Neural cell (in vitro differentiated cells): ENCODE results near the gene ZNF564. TPM values are rescaled to one million over a fixed set of nuclear protein-coding genes. Genes with fewer than 3 reads are reported as not detected.

Experiments used
- H2AFZ ChIP-seq: fragments of 200-600, 300-800 bp; sonication (generic), shearing (Covaris generic); 2 replicates; pipeline ENCODE4 v1.6.0; 2014; ENCODE audit warnings: low read depth, mild to moderate bottlenecking, antibody characterized with exemption, low read length, moderate library complexity
- H3F3A ChIP-seq: fragments of 200-600 bp; shearing (Covaris generic); 2 replicates; pipeline ENCODE4 v1.6.1; 2016; ENCODE audit warnings: mild to moderate bottlenecking, moderate library complexity, mixed read lengths, antibody characterized with exemption, low read length; ENCODE audit not compliant: insufficient read depth, poor library complexity, severe bottlenecking
- H3K27ac ChIP-seq: fragments of 200-600, 300-800 bp; sonication (generic), shearing (Covaris generic); 2 replicates; pipeline ENCODE4 v1.5.1; 2014; ENCODE audit warnings: mild to moderate bottlenecking, low read length, moderate library complexity
- H3K27me3 ChIP-seq: fragments of 300-800, 200-600 bp; sonication (generic), shearing (Covaris generic); 2 replicates; pipeline ENCODE4 v1.6.0; 2014; ENCODE audit warnings: mild to moderate bottlenecking, low read depth, low read length, moderate library complexity; ENCODE audit not compliant: insufficient read depth
- H3K36me3 ChIP-seq: fragments of 300-800, 200-600 bp; sonication (generic), shearing (Covaris generic); 2 replicates; pipeline ENCODE4 v1.5.1; 2014; ENCODE audit warnings: mild to moderate bottlenecking, antibody characterized with exemption, low read length, moderate library complexity; ENCODE audit not compliant: insufficient read depth
- H3K4me2 ChIP-seq: fragments of 300-800, 200-600 bp; sonication (generic), shearing (Covaris generic); 2 replicates; pipeline ENCODE4 v1.6.0; 2014; ENCODE audit warnings: mild to moderate bottlenecking, low read length
- H3K4me3 ChIP-seq: fragments of 300-800, 200-600 bp; sonication (generic), shearing (Covaris generic); 2 replicates; pipeline ENCODE4 v1.5.1; 2014; ENCODE audit warnings: mild to moderate bottlenecking, low read length, moderate library complexity
- H3K79me2 ChIP-seq: fragments of 200-600 bp; shearing (Covaris generic); replicated peaks from 2 replicates; pipeline ENCODE4 v1.6.0; 2014; ENCODE audit warnings: mild to moderate bottlenecking, low read length, moderate library complexity; ENCODE audit not compliant: insufficient read depth
- H3K9ac ChIP-seq: fragments of 300-800, 200-600 bp; sonication (generic), shearing (Covaris generic); 2 replicates; pipeline ENCODE4 v1.6.1; 2016; ENCODE audit warnings: mild to moderate bottlenecking, low read length, mixed read lengths
- H3K9me2 ChIP-seq: fragments of 200-600 bp; shearing (Covaris generic); 2 replicates; pipeline ENCODE4 v1.6.1; 2016; ENCODE audit warnings: mild to moderate bottlenecking, low read length, mixed read lengths; ENCODE audit not compliant: insufficient read depth
- H3K9me3 ChIP-seq: fragments of 200-600, 300-800 bp; sonication (generic), shearing (Covaris generic); 2 replicates; pipeline ENCODE4 v1.6.1; 2016; ENCODE audit warnings: mild to moderate bottlenecking, mixed run types, low read length, moderate library complexity, mixed read lengths
- H4K20me1 ChIP-seq: fragments of 200-600 bp; shearing (Covaris generic); 2 replicates; pipeline ENCODE4 v1.6.1; 2016; ENCODE audit warnings: mild to moderate bottlenecking, mixed run types; ENCODE audit not compliant: insufficient read depth
- CTCF ChIP-seq: fragments of 450-650 bp; IDR thresholded peaks from 2 replicates; pipeline ENCODE4 v1.5.1; 2014; ENCODE audit warnings: antibody characterized with exemption, mild to moderate bottlenecking, moderate library complexity; ENCODE audit not compliant: poor library complexity, severe bottlenecking
- EP300 ChIP-seq: fragments of 450-650 bp; conservative IDR thresholded peaks from 2 replicates; pipeline ENCODE4 v1.6.1; 2014; ENCODE audit warnings: antibody characterized with exemption, mild to moderate bottlenecking, moderate library complexity; ENCODE audit not compliant: poor library complexity, severe bottlenecking
- EZH2 ChIP-seq: fragments of 200-600, 300-800 bp; shearing (Covaris generic), sonication (generic); IDR thresholded peaks from 2 replicates; pipeline ENCODE4 v1.6.1; 2014; ENCODE audit warnings: antibody characterized with exemption, low read length, borderline replicate concordance, mild to moderate bottlenecking; ENCODE audit not compliant: insufficient read depth, poor library complexity, severe bottlenecking
- MXI1 ChIP-seq: fragments of 450-650 bp; conservative IDR thresholded peaks from 2 replicates; pipeline ENCODE4 v1.6.1; 2014; ENCODE audit warnings: antibody characterized with exemption, mild to moderate bottlenecking; ENCODE audit not compliant: poor library complexity, severe bottlenecking
- POLR2AphosphoS5 ChIP-seq: IDR thresholded peaks from 2 replicates; pipeline ENCODE4 v1.6.1; 2012
- RAD21 ChIP-seq: fragments of 450-650 bp; conservative IDR thresholded peaks from 2 replicates; pipeline ENCODE4 v1.6.1; 2014; ENCODE audit warnings: antibody characterized with exemption, mild to moderate bottlenecking, moderate library complexity
- REST ChIP-seq: IDR thresholded peaks from 2 replicates; pipeline ENCODE4 v1.6.1; 2012; ENCODE audit warnings: borderline replicate concordance
- SMC3 ChIP-seq: fragments of 450-650 bp; conservative IDR thresholded peaks from 2 replicates; pipeline ENCODE4 v1.6.1; 2014; ENCODE audit warnings: antibody characterized with exemption, mild to moderate bottlenecking, moderate library complexity; ENCODE audit not compliant: poor library complexity
- TAF1 ChIP-seq: IDR thresholded peaks from 2 replicates; pipeline ENCODE4 v1.6.1; 2012; ENCODE audit warnings: low read depth
- polyA plus RNA-seq: library from polyadenylated mRNA; depleted of rRNA; stranded (reverse); fragments of >200 nt; gene quantifications from 2 replicates; pipeline ENCODE4 v1.2.3, GENCODE V29; 2014

ZNF564 gene
- polyA plus RNA-seq, 1 donor from 2014 or later = 7.6 TPM

DNA sequence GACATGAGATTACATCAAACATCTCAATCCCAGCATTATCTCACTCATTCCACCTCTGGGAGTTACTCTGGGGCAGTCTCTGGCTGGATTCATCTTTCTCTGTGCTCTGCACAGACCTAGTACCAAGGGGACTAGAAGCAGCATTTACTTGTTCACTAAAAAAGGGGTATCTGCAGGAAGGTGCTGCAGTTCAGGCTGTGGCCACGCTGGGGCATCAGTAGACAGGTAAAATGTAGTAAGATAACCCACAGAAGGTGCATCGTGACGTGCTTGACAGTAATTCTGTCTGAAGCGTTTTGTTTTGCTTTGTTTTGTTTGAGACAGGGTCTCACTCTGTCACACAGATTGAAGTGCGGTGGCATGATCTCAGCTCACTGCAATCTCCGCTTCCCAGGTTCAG lies 29.3 kb downstream of the ZNF564 start:
- H3K27me3 ChIP-seq = no peaks in the 10 kb centered on the region
- no peaks in the 10 kb centered on the region for H4K20me1 ChIP-seq
- H3K4me2 ChIP-seq = no peak overlapping the region
- peaks cover 36% of the 10 kb centered on the region for H3K9me3 ChIP-seq
- peaks cover 34% of the 10 kb centered on the region for H3K36me3 ChIP-seq
- no peak overlapping the region for H3K9ac ChIP-seq
- no peak overlapping the region for H2AFZ ChIP-seq
- no peaks in the 10 kb centered on the region for H3K79me2 ChIP-seq
- no peak overlapping the region for H3K27ac ChIP-seq
- H3K9me2 ChIP-seq = no peaks in the 10 kb centered on the region
- H3F3A ChIP-seq = no peaks in the 10 kb centered on the region
- TF ChIP-seq EP300 = no peak
- TF ChIP-seq MXI1 = no peak
- TF ChIP-seq EZH2 = no peak
- no peak for TF ChIP-seq RAD21
- no peak for TF ChIP-seq CTCF
- no peak for TF ChIP-seq POLR2AphosphoS5
- no peak for TF ChIP-seq REST
- TF ChIP-seq TAF1 = no peak
- TF ChIP-seq SMC3 = no peak
- no peak overlapping the region for H3K4me3 ChIP-seq

DNA sequence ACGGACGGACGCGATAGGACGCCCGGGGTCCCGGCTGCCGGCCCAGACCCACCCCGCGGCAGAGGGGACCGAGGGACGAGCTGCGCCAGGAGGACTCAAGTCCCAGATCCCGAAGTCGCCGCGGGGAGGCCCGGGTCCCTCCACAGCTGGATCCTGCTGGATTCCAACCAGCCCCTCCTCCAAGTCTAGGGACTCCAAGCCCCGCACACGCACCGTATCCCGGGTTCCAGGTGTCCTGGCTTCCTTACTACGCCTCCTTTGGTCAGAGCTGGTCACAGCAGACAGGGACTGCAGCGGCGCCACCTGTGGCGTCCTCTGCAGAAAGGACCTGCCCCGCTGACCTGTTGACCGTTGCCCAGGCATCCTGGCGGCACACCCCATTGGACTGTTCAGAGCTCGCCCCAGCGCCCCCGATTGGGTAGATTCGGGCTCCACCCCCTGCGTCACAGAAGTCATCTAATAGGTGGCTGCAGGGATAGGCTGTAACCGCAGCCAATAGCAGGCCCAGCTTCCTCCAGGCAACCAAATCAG lies 37.7 kb downstream of the ZNF564 start:
- TF ChIP-seq EZH2 = no peak
- TF ChIP-seq REST = no peak
- no peak for TF ChIP-seq CTCF
- no peak for TF ChIP-seq RAD21
- TF ChIP-seq EP300 = no peak
- no peak for TF ChIP-seq POLR2AphosphoS5
- no peak for TF ChIP-seq MXI1
- TF ChIP-seq TAF1 = no peak
- TF ChIP-seq SMC3 = no peak
- H3K9me2 ChIP-seq = no peaks in the 10 kb centered on the region
- no peak overlapping the region for H2AFZ ChIP-seq
- no peaks in the 10 kb centered on the region for H4K20me1 ChIP-seq
- no peak overlapping the region for H3K4me2 ChIP-seq
- no peaks in the 10 kb centered on the region for H3K79me2 ChIP-seq
- no peak overlapping the region for H3K9ac ChIP-seq
- peaks cover 4% of the 10 kb centered on the region for H3K9me3 ChIP-seq
- no peaks in the 10 kb centered on the region for H3K27me3 ChIP-seq
- no peaks in the 10 kb centered on the region for H3K36me3 ChIP-seq
- no peak overlapping the region for H3K4me3 ChIP-seq
- no peaks in the 10 kb centered on the region for H3F3A ChIP-seq
- no peak overlapping the region for H3K27ac ChIP-seq
